Activated CD4-positive, alpha-beta T cell treated with anti-CD3 and anti-CD28 coated beads, Interleukin-2, amount 10 ng/mL, durations not matched to agents 7 days and 5 days (primary cell): ENCODE data around the gene ZBED5. TPM values are rescaled to one million over a fixed set of nuclear protein-coding genes. Genes with fewer than 3 reads are reported as not detected.

Experiments used
- CTCF ChIA-PET: fragments of 350-600 bp; sonication (Branson Sonifier 250); formaldehyde crosslinking; loops from one replicate; lab custom pipeline; 2021; ENCODE audit warnings: antibody characterized with exemption; lab: Charles Lee
- POLR2A ChIA-PET: fragments of 350-600 bp; sonication (Branson Sonifier 250); formaldehyde crosslinking; loops from one replicate; lab custom pipeline; 2021; ENCODE audit warnings: antibody characterized with exemption; lab: Charles Lee
- DNase-seq: peaks from one replicate; pipeline ENCODE4 v3.0.0-alpha.2; 2020
- H3K27ac Mint-ChIP-seq: one replicate; pipeline ENCODE4 v1.8.0; 2021; ENCODE audit warnings: mild to moderate bottlenecking, moderate library complexity, mixed read lengths
- H3K27me3 Mint-ChIP-seq: one replicate; pipeline ENCODE4 v1.8.0; 2021; ENCODE audit warnings: mixed read lengths
- H3K36me3 Mint-ChIP-seq: one replicate; pipeline ENCODE4 v1.8.0; 2021; ENCODE audit warnings: low read depth, mixed read lengths
- H3K4me1 Mint-ChIP-seq: one replicate; pipeline ENCODE4 v1.8.0; 2021; ENCODE audit warnings: mixed read lengths
- H3K4me3 Mint-ChIP-seq: one replicate; pipeline ENCODE4 v1.8.0; 2021; ENCODE audit warnings: mild to moderate bottlenecking, moderate library complexity, mixed read lengths
- H3K9me3 Mint-ChIP-seq: one replicate; pipeline ENCODE4 v1.8.0; 2021; ENCODE audit warnings: mixed read lengths
- total RNA-seq, 2 experiments: library from RNA; stranded (reverse); gene quantifications; one replicate each; pipeline ENCODE4 v1.2.3, GENCODE V29; 2021

ZBED5 gene
- total RNA-seq, 2 experiments from 2014 or later, result 57.1 to 57.5 TPM

- peaks cover 24% of the 10 kb centered on the region for H3K9me3 Mint-ChIP-seq
These were observed 14.2 kb upstream of the ZBED5 start for GRCh38 chr11:10872097-10872496.

GRCh38 chr11:10868352-10868751 lies 10.5 kb upstream of the ZBED5 start:
- no peaks in the 10 kb centered on the region for H3K27me3 Mint-ChIP-seq
- ChIA-PET CTCF (no interaction called here), POLR2A (no interaction called here)
- peaks cover 16% of the 10 kb centered on the region for H3K9me3 Mint-ChIP-seq
- no peak overlapping the region for H3K4me3 Mint-ChIP-seq
- no peak for DNase-seq
- H3K27ac Mint-ChIP-seq, result no peak overlapping the region
- peaks cover 14% of the 10 kb centered on the region for H3K4me1 Mint-ChIP-seq
- peaks cover 19% of the 10 kb centered on the region for H3K36me3 Mint-ChIP-seq

More at GRCh38 chr11:10872097-10872496, 14.2 kb upstream of the ZBED5 start:
- Mint-ChIP-seq H3K4me3 (no peak overlapping the region), H3K4me1 (peaks cover 3% of the 10 kb centered on the region), H3K27me3 (no peaks in the 10 kb centered on the region), H3K27ac (no peak overlapping the region), H3K36me3 (peaks cover 28% of the 10 kb centered on the region)
- ChIA-PET CTCF (no interaction called here), POLR2A (no interaction called here)
- no peak for DNase-seq

- Mint-ChIP-seq H3K27ac (no peak overlapping the region), H3K4me3 (no peak overlapping the region), H3K27me3 (no peaks in the 10 kb centered on the region), H3K4me1 (peaks cover 25% of the 10 kb centered on the region), H3K36me3 (peaks cover 9% of the 10 kb centered on the region), H3K9me3 (peaks cover 4% of the 10 kb centered on the region)
- CTCF ChIA-PET, result interaction anchor here (1.1 to 1.4 kb wide), 3 partner anchors 9 to 59 kb away, joined by 3 to 4 read pairs (median 3); partner anchors contain the start of genes EIF4G2 and ZBED5
- DNase-seq, result no peak
- POLR2A ChIA-PET, result no interaction called here
These were observed 9.1 kb upstream of the ZBED5 start for GRCh38 chr11:10866893-10867331.

- Mint-ChIP-seq H3K9me3 (no peaks in the 10 kb centered on the region), H3K27me3 (no peaks in the 10 kb centered on the region), H3K4me3 (no peak overlapping the region), H3K4me1 (peaks cover 28% of the 10 kb centered on the region), H3K27ac (no peak overlapping the region), H3K36me3 (peaks cover 2% of the 10 kb centered on the region)
- POLR2A ChIA-PET, result no interaction called here
- DNase-seq, result no peak
- CTCF ChIA-PET, result interaction anchor here (1.2 kb wide), 1 partner anchor 8 kb away, joined by 3 read pairs; the partner anchor contains the start of gene ZBED5
These were observed 8.0 kb upstream of the ZBED5 start for GRCh38 chr11:10865837-10866270.

- H3K27me3 Mint-ChIP-seq, result no peaks in the 10 kb centered on the region
- H3K9me3 Mint-ChIP-seq, result no peaks in the 10 kb centered on the region
- peaks cover 2% of the 10 kb centered on the region for H3K36me3 Mint-ChIP-seq
- no peak overlapping the region for H3K27ac Mint-ChIP-seq
- no peak for DNase-seq
- ChIA-PET POLR2A (no interaction called here), CTCF (no interaction called here)
- no peak overlapping the region for H3K4me3 Mint-ChIP-seq
- peaks cover 36% of the 10 kb centered on the region for H3K4me1 Mint-ChIP-seq
These were observed 6.8 kb upstream of the ZBED5 start for GRCh38 chr11:10864688-10865087.

- H3K27me3 Mint-ChIP-seq, result no peaks in the 10 kb centered on the region
- H3K9me3 Mint-ChIP-seq, result no peaks in the 10 kb centered on the region
- ChIA-PET POLR2A (no interaction called here), CTCF (no interaction called here)
- peaks cover 40% of the 10 kb centered on the region for H3K4me1 Mint-ChIP-seq
- H3K4me3 Mint-ChIP-seq, result no peak overlapping the region
- H3K36me3 Mint-ChIP-seq, result peaks cover 4% of the 10 kb centered on the region
- DNase-seq, result no peak
- peak overlapping the region; percentile 65 for H3K27ac Mint-ChIP-seq
These were observed 4.6 kb upstream of the ZBED5 start for GRCh38 chr11:10862446-10862845.

GRCh38 chr11:10861799-10862198 lies 3.9 kb upstream of the ZBED5 start:
- H3K36me3 Mint-ChIP-seq, result peaks cover 4% of the 10 kb centered on the region
- peaks cover 40% of the 10 kb centered on the region for H3K4me1 Mint-ChIP-seq
- H3K9me3 Mint-ChIP-seq, result no peaks in the 10 kb centered on the region
- POLR2A ChIA-PET, result no interaction called here
- H3K4me3 Mint-ChIP-seq, result no peak overlapping the region
- H3K27ac Mint-ChIP-seq, result no peak overlapping the region
- no peak for DNase-seq
- H3K27me3 Mint-ChIP-seq, result no peaks in the 10 kb centered on the region
- CTCF ChIA-PET, result interaction anchor here (0.7 kb wide), 1 partner anchor 13 kb away, joined by 3 read pairs; no protein-coding TSS in a partner anchor

- H3K4me1 Mint-ChIP-seq, result peaks cover 43% of the 10 kb centered on the region
- H3K9me3 Mint-ChIP-seq, result no peaks in the 10 kb centered on the region
- DNase-seq, result no peak
- H3K27me3 Mint-ChIP-seq, result no peaks in the 10 kb centered on the region
- no peak overlapping the region for H3K27ac Mint-ChIP-seq
- CTCF ChIA-PET, result interaction anchor here (1.3 kb wide), 1 partner anchor 22 kb away, joined by 3 read pairs; no protein-coding TSS in a partner anchor
- POLR2A ChIA-PET, result no interaction called here
- no peak overlapping the region for H3K4me3 Mint-ChIP-seq
- H3K36me3 Mint-ChIP-seq, result peaks cover 12% of the 10 kb centered on the region
These were observed 3.2 kb upstream of the ZBED5 start for GRCh38 chr11:10861047-10861446.

GRCh38 chr11:10858439-10859325 lies 829 bp upstream of the ZBED5 start:
- Mint-ChIP-seq H3K4me3 (peak overlapping the region; percentile 100), H3K36me3 (peaks cover 26% of the 10 kb centered on the region)
- CTCF ChIA-PET, result interaction anchor here (0.7 to 2.7 kb wide), 7 partner anchors 11 to 67 kb away, joined by 3 to 9 read pairs (median 4); partner anchors contain the start of gene EIF4G2

GRCh38 chr11:10857459-10857708 lies 469 bp downstream of the ZBED5 start:
- ChIA-PET POLR2A (interaction anchor here (1.0 to 2.3 kb wide), 3 partner anchors 48 to 64 kb away, joined by 3 to 22 read pairs (median 7); partner anchors contain the start of gene EIF4G2), CTCF (interaction anchor here (0.7 to 2.7 kb wide), 5 partner anchors 9 to 65 kb away, joined by 3 to 9 read pairs (median 5); partner anchors contain the start of gene EIF4G2)
- Mint-ChIP-seq H3K27me3 (no peaks in the 10 kb centered on the region), H3K36me3 (peaks cover 35% of the 10 kb centered on the region), H3K4me3 (peak overlapping the region; percentile 100), H3K27ac (peak overlapping the region; percentile 100), H3K4me1 (peaks cover 46% of the 10 kb centered on the region), H3K9me3 (no peaks in the 10 kb centered on the region)
- DNase-seq, result no peak

More at GRCh38 chr11:10858439-10859325, 829 bp upstream of the ZBED5 start:
- DNase-seq, result peak; percentile 60
- Mint-ChIP-seq H3K9me3 (no peaks in the 10 kb centered on the region), H3K27ac (peak overlapping the region; percentile 100), H3K4me1 (peaks cover 51% of the 10 kb centered on the region), H3K27me3 (no peaks in the 10 kb centered on the region)
- POLR2A ChIA-PET, result interaction anchor here (0.7 to 2.3 kb wide), 4 partner anchors 42 to 65 kb away, joined by 3 to 22 read pairs (median 3); partner anchors contain the start of gene EIF4G2

- peak overlapping the region; percentile 100 for H3K27ac Mint-ChIP-seq
- peak overlapping the region; percentile 100 for H3K4me3 Mint-ChIP-seq
- ChIA-PET CTCF (interaction anchor here (1.8 to 2.7 kb wide), 2 partner anchors 22 to 48 kb away, joined by 5 to 9 read pairs; partner anchors contain the start of gene EIF4G2), POLR2A (interaction anchor here (1.0 kb wide), 1 partner anchor 48 kb away, joined by 7 read pairs; the partner anchor contains the start of gene EIF4G2)
- peak; percentile 36 for DNase-seq
- peaks cover 4% of the 10 kb centered on the region for H3K9me3 Mint-ChIP-seq
- peaks cover 40% of the 10 kb centered on the region for H3K36me3 Mint-ChIP-seq
- no peaks in the 10 kb centered on the region for H3K27me3 Mint-ChIP-seq
- peaks cover 45% of the 10 kb centered on the region for H3K4me1 Mint-ChIP-seq
These were observed 979 bp downstream of the ZBED5 start for GRCh38 chr11:10856689-10857458.

- peaks cover 47% of the 10 kb centered on the region for H3K36me3 Mint-ChIP-seq
- no peak overlapping the region for H3K4me3 Mint-ChIP-seq
- no peak overlapping the region for H3K27ac Mint-ChIP-seq
- ChIA-PET CTCF (interaction anchor here (0.8 to 1.4 kb wide), 2 partner anchors 8 to 23 kb away, joined by 3 to 4 read pairs; no protein-coding TSS in a partner anchor), POLR2A (no interaction called here)
- no peak for DNase-seq
- H3K9me3 Mint-ChIP-seq, result peaks cover 5% of the 10 kb centered on the region
- peaks cover 39% of the 10 kb centered on the region for H3K4me1 Mint-ChIP-seq
- H3K27me3 Mint-ChIP-seq, result no peaks in the 10 kb centered on the region
These were observed 2.6 kb downstream of the ZBED5 start for GRCh38 chr11:10855295-10855694.
